ENCODE data around the gene SMPX. TPM values are rescaled to one million over a fixed set of nuclear protein-coding genes. Genes with fewer than 3 reads are reported as not detected.

The SMPX gene
- polyA plus RNA-seq, 2 of the 4 experiments (the other 2 are of a cell fraction), result 0.13 to 0.23 TPM

DNA sequence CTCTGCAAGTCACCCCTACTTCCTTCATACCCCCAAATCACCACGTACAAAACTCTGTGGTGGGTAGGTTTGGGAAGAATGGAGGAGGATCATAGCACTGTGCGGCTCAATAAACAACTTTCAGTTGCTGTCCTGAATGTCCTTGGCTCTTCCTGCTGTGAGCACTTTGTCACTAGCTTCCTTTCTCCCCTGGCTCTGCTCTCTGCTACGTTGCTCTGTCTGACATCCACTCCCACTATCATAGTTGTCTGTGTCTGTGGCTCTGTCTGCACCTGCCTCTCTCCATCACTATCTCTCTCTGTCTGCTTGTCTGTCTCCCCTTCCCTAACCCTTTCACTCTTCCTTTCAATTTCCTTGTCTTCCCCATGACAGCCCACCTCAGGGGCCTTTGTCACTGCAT, 21.2 kb upstream of the SMPX start:
- TF ChIP-seq, protein P1, sequence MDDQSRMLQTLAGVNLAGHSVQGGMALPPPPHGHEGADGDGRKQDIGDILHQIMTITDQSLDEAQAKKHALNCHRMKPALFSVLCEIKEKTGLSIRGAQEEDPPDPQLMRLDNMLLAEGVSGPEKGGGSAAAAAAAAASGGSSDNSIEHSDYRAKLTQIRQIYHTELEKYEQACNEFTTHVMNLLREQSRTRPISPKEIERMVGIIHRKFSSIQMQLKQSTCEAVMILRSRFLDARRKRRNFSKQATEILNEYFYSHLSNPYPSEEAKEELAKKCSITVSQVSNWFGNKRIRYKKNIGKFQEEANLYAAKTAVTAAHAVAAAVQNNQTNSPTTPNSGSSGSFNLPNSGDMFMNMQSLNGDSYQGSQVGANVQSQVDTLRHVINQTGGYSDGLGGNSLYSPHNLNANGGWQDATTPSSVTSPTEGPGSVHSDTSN (IDR thresholded peaks at IDR 0.05), result no peak
- TF ChIP-seq ZFP36 (IDR thresholded peaks at IDR 0.05; ENCODE audit: borderline replicate concordance, partially characterized antibody) (no peak), RARB (CRISPR knock-in tag; IDR thresholded peaks at IDR 0.05) (no peak), ZNF302 (CRISPR knock-in tag; IDR thresholded peaks at IDR 0.05) (no peak), BHLHE40 (IDR thresholded peaks at IDR 0.05; ENCODE audit: low read depth, low read length) (no peak), EHF (CRISPR knock-in tag; IDR thresholded peaks at IDR 0.05) (no peak), JUN (IDR thresholded peaks at IDR 0.05) (no peak), GATA3 (IDR thresholded peaks at IDR 0.05; ENCODE audit: borderline replicate concordance) (no peak), CEBPB (IDR thresholded peaks at IDR 0.05) (no peak), KDM5A (IDR thresholded peaks at IDR 0.05) (no peak), PHF8 (IDR thresholded peaks at IDR 0.05; ENCODE audit: borderline replicate concordance, low read depth) (no peak), CHD4 (IDR thresholded peaks at IDR 0.05; ENCODE audit: borderline replicate concordance) (no peak), FOXS1 (CRISPR knock-in tag; IDR thresholded peaks at IDR 0.05) (no peak), EP300 (IDR thresholded peaks at IDR 0.05) (no peak), FOSB (CRISPR knock-in tag; IDR thresholded peaks at IDR 0.05) (no peak)
- TF ChIP-seq, protein P2, sequence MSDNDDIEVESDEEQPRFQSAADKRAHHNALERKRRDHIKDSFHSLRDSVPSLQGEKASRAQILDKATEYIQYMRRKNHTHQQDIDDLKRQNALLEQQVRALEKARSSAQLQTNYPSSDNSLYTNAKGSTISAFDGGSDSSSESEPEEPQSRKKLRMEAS (IDR thresholded peaks at IDR 0.05), result no peak
- TF ChIP-seq, protein P3, sequence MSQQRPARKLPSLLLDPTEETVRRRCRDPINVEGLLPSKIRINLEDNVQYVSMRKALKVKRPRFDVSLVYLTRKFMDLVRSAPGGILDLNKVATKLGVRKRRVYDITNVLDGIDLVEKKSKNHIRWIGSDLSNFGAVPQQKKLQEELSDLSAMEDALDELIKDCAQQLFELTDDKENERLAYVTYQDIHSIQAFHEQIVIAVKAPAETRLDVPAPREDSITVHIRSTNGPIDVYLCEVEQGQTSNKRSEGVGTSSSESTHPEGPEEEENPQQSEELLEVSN (IDR thresholded peaks at IDR 0.05; ENCODE audit: borderline replicate concordance, low read depth), result no peak
- TF ChIP-seq, protein P4, sequence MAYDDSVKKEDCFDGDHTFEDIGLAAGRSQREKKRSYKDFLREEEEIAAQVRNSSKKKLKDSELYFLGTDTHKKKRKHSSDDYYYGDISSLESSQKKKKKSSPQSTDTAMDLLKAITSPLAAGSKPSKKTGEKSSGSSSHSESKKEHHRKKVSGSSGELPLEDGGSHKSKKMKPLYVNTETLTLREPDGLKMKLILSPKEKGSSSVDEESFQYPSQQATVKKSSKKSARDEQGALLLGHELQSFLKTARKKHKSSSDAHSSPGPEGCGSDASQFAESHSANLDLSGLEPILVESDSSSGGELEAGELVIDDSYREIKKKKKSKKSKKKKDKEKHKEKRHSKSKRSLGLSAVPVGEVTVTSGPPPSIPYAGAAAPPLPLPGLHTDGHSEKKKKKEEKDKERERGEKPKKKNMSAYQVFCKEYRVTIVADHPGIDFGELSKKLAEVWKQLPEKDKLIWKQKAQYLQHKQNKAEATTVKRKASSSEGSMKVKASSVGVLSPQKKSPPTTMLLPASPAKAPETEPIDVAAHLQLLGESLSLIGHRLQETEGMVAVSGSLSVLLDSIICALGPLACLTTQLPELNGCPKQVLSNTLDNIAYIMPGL (CRISPR knock-in tag; IDR thresholded peaks at IDR 0.05; ENCODE audit: borderline replicate concordance), result no peak
- TF ChIP-seq, protein P5, sequence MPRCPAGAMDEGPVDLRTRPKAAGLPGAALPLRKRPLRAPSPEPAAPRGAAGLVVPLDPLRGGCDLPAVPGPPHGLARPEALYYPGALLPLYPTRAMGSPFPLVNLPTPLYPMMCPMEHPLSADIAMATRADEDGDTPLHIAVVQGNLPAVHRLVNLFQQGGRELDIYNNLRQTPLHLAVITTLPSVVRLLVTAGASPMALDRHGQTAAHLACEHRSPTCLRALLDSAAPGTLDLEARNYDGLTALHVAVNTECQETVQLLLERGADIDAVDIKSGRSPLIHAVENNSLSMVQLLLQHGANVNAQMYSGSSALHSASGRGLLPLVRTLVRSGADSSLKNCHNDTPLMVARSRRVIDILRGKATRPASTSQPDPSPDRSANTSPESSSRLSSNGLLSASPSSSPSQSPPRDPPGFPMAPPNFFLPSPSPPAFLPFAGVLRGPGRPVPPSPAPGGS (IDR thresholded peaks at IDR 0.05), result no peak
- ChIA-PET POLR2A (no interaction called here), CTCF (interaction anchor here (1.8 kb wide), 1 partner anchor 8 kb away, joined by 4 read pairs; no protein-coding TSS in a partner anchor)
- no peak for FAIRE-seq
- Histone ChIP-seq H3K4me1 (no peaks in the 10 kb centered on the region), H3K9me3 (no peaks in the 10 kb centered on the region), H3K4me2 (no peak overlapping the region), H3K4me3 (no peak overlapping the region), H3K27ac (no peak overlapping the region)
- DNase-seq (ENCODE audit: low read depth in 1 of 2, low spot score in 1 of 2), result no peak
- 42% methylated on average over 3 of the region's 3 CpGs for WGBS (ENCODE audit: missing lambda C conversion rate)
- no peak for ATAC-seq

DNA sequence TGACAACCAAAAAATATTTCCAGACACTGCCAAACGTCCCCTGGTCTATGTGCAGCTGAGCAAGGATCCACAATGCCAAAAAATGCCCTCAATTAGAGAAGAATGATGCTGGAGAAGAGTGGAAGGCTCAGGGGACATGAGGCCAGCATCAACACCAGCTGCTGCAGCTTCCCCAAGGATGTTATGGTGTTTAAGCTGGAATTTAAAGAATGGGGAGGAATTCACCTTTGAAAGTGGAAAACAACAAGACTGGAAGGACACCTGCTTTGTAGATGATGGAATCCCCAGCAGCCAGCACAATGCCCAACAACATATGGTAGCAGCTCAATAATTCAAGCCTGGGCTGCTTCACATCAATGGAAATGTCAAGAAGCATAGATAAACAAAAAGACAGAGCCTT, 20.3 kb upstream of the SMPX start:
- ChIA-PET CTCF (interaction anchor here (0.6 kb wide), 1 partner anchor 275 kb away, joined by 4 read pairs; no protein-coding TSS in a partner anchor), POLR2A (no interaction called here)
- FAIRE-seq (no peak), ATAC-seq (no peak), DNase-seq (ENCODE audit: low read depth in 1 of 2, low spot score in 1 of 2) (no peak)
- TF ChIP-seq TFCP2L1 (CRISPR knock-in tag; IDR thresholded peaks at IDR 0.05) (no peak), BHLHE40 (IDR thresholded peaks at IDR 0.05; ENCODE audit: low read depth, low read length) (no peak), HDAC2 (IDR thresholded peaks at IDR 0.05) (no peak), KDM1A (IDR thresholded peaks at IDR 0.05; ENCODE audit: low read depth) (no peak), CBX2 (IDR thresholded peaks at IDR 0.05; ENCODE audit: borderline replicate concordance, low read depth) (no peak), FOSB (CRISPR knock-in tag; IDR thresholded peaks at IDR 0.05) (no peak), MYC (IDR thresholded peaks at IDR 0.05; ENCODE audit: borderline replicate concordance, low read length) (no peak), POLR2AphosphoS2 (conservative IDR thresholded peaks at IDR 0.05; ENCODE audit: low read length) (no peak), SREBF2 (IDR thresholded peaks at IDR 0.05) (no peak), RAD21 (conservative IDR thresholded peaks at IDR 0.05 in 1 of 2, IDR thresholded peaks at IDR 0.05 in 1 of 2) (no peak), POLR2A (IDR thresholded peaks at IDR 0.05; ENCODE audit: low read length) (no peak), CHD4 (IDR thresholded peaks at IDR 0.05; ENCODE audit: borderline replicate concordance) (no peak), HEYL (CRISPR knock-in tag; IDR thresholded peaks at IDR 0.05) (no peak), KDM5A (IDR thresholded peaks at IDR 0.05) (no peak), RARB (CRISPR knock-in tag; IDR thresholded peaks at IDR 0.05) (no peak), TP53 (CRISPR knock-in tag; IDR thresholded peaks at IDR 0.05) (no peak)
- TF ChIP-seq, protein P3 (IDR thresholded peaks at IDR 0.05; ENCODE audit: borderline replicate concordance, low read depth), result no peak
- TF ChIP-seq, protein P5 (IDR thresholded peaks at IDR 0.05), result no peak
- TF ChIP-seq, protein P2 (IDR thresholded peaks at IDR 0.05), result no peak
- WGBS (ENCODE audit: missing lambda C conversion rate), result 10% methylated on average over 1 of the region's 1 CpG
- H3K4me2 ChIP-seq, result no peak overlapping the region
- H3K4me3 ChIP-seq, result no peak overlapping the region
- no peak overlapping the region for H3K27ac ChIP-seq
- H3K4me1 ChIP-seq, result no peaks in the 10 kb centered on the region
- no peaks in the 10 kb centered on the region for H3K9me3 ChIP-seq

Data from A549 (cell line).